Trophoblast cell (in vitro differentiated cells and primary cell): Measurements from ENCODE around the gene ABLIM2.

Source experiments
- DNase-seq, 2 donors: peaks; one replicate each; pipeline ENCODE4 v3.0.0-alpha.2; 2016
- H2AFZ ChIP-seq: 2 replicates; pipeline ENCODE4 v1.6.1; 2013; ENCODE audit warnings: low read length, moderate library complexity, mild to moderate bottlenecking; ENCODE audit not compliant: insufficient read depth, poor library complexity
- H2AK5ac ChIP-seq: 2 replicates; pipeline ENCODE4 v1.6.1; 2013; ENCODE audit warnings: mild to moderate bottlenecking, low read length
- H2BK120ac ChIP-seq: 2 replicates; pipeline ENCODE4 v1.6.1; 2013; ENCODE audit warnings: low read length, mild to moderate bottlenecking, moderate library complexity; ENCODE audit not compliant: insufficient read depth, poor library complexity
- H2BK12ac ChIP-seq: 2 replicates; pipeline ENCODE4 v1.6.1; 2013; ENCODE audit warnings: mild to moderate bottlenecking, low read length, moderate library complexity
- H2BK5ac ChIP-seq: 2 replicates; pipeline ENCODE4 v1.6.1; 2013; ENCODE audit warnings: low read length, low read depth, moderate library complexity, mild to moderate bottlenecking; ENCODE audit not compliant: poor library complexity
- H3K14ac ChIP-seq: 2 replicates; pipeline ENCODE4 v1.6.1; 2013; ENCODE audit warnings: mild to moderate bottlenecking, low read length
- H3K18ac ChIP-seq: 2 replicates; pipeline ENCODE4 v1.6.1; 2013; ENCODE audit warnings: mild to moderate bottlenecking, low read length
- H3K23ac ChIP-seq: 2 replicates; pipeline ENCODE4 v1.6.1; 2013; ENCODE audit warnings: low read length
- H3K27ac ChIP-seq: 2 replicates; pipeline ENCODE4 v1.5.1; 2013; ENCODE audit warnings: low read depth, mild to moderate bottlenecking, inconsistent platforms, low read length, moderate library complexity
- H3K27me3 ChIP-seq: 2 replicates; pipeline ENCODE4 v1.6.1; 2013; ENCODE audit warnings: inconsistent platforms, mild to moderate bottlenecking, low read length, moderate library complexity; ENCODE audit not compliant: insufficient read depth
- H3K36me3 ChIP-seq, 2 experiments: 1 replicate in 1 of 2; 2 replicates in 1 of 2; pipeline ENCODE4 v1.6.1; 2013; ENCODE audit warnings: low read length in 2 of 2, mild to moderate bottlenecking in 2 of 2, moderate library complexity in 1 of 2; ENCODE audit not compliant: insufficient read depth in 2 of 2, control insufficient read depth in 1 of 2
- H3K4ac ChIP-seq: 2 replicates; pipeline ENCODE4 v1.6.1; 2013; ENCODE audit warnings: low read depth, mild to moderate bottlenecking, low read length, moderate library complexity
- H3K4me1 ChIP-seq, 2 experiments: 1 replicate in 1 of 2; 2 replicates in 1 of 2; pipeline ENCODE4 v1.6.1; 2013; ENCODE audit warnings: low read length in 2 of 2, mild to moderate bottlenecking in 2 of 2, moderate library complexity in 1 of 2; ENCODE audit not compliant: insufficient read depth in 2 of 2, control insufficient read depth in 1 of 2
- H3K4me2 ChIP-seq: 2 replicates; pipeline ENCODE4 v1.6.1; 2013; ENCODE audit warnings: inconsistent platforms, mild to moderate bottlenecking, low read length, moderate library complexity
- H3K4me3 ChIP-seq: 2 replicates; pipeline ENCODE4 v1.5.1; 2013; ENCODE audit warnings: mild to moderate bottlenecking, low read depth, low read length, inconsistent platforms
- H3K79me1 ChIP-seq: one replicate; pipeline ENCODE4 v1.6.1; 2013; ENCODE audit warnings: low read length
- H3K79me2 ChIP-seq: 2 replicates; pipeline ENCODE4 v1.6.1; 2013; ENCODE audit warnings: low read length, mild to moderate bottlenecking; ENCODE audit not compliant: control insufficient read depth, insufficient read depth, poor library complexity
- H3K9ac ChIP-seq: 2 replicates; pipeline ENCODE4 v1.6.1; 2013; ENCODE audit warnings: mild to moderate bottlenecking, low read length
- H3K9me3 ChIP-seq: 2 replicates; pipeline ENCODE4 v1.6.1; 2013; ENCODE audit warnings: low read depth, mild to moderate bottlenecking, control low read depth, inconsistent platforms, low read length; ENCODE audit not compliant: insufficient read depth
- H4K12ac ChIP-seq: 2 replicates; pipeline ENCODE4 v1.6.1; 2013; ENCODE audit warnings: low read depth, mild to moderate bottlenecking, low read length, moderate library complexity
- H4K8ac ChIP-seq: 2 replicates; pipeline ENCODE4 v1.6.1; 2013; ENCODE audit warnings: low read depth, mild to moderate bottlenecking, low read length, moderate library complexity
- H4K91ac ChIP-seq: one replicate; pipeline ENCODE4 v1.6.1; 2013; ENCODE audit warnings: low read depth, mild to moderate bottlenecking, low read length, moderate library complexity
- WGBS: extraction: QIAGEN DNeasy Blood & Tissue Kit; methylation state at CpG from one replicate; pipeline ENCODE4 v1.1.7; 2013; ENCODE audit warnings: missing lambda C conversion rate; ENCODE audit not compliant: insufficient read length, insufficient coverage; ENCODE audit errors: extremely low coverage; 5-methylcytosine and 5-hydroxymethylcytosine counted together

Gene ABLIM2

GRCh38 chr4:8028368-8028767 lies 130.2 kb downstream of the ABLIM2 start:
- Histone ChIP-seq H3K4me3 (no peak overlapping the region), H3K4me2 (no peak overlapping the region), H4K8ac (no peak overlapping the region), H3K79me2 (no peaks in the 10 kb centered on the region), H3K27me3 (peaks cover 2% of the 10 kb centered on the region), H2AFZ (no peak overlapping the region), H2AK5ac (no peak overlapping the region), H4K91ac (no peak overlapping the region), H3K9ac (no peak overlapping the region), H3K14ac (no peak overlapping the region), H2BK12ac (no peak overlapping the region), H3K36me3 (no peaks in the 10 kb centered on the region), H4K12ac (no peak overlapping the region), H2BK5ac (no peak overlapping the region), H3K27ac (no peak overlapping the region), H2BK120ac (no peak overlapping the region), H3K9me3 (no peaks in the 10 kb centered on the region), H3K18ac (no peak overlapping the region), H3K23ac (no peak overlapping the region), H3K79me1 (no peaks in the 10 kb centered on the region), H3K4ac (no peak overlapping the region), H3K4me1 (peaks cover 0 to 8% of the 10 kb centered on the region in 2 experiments)
- WGBS, result 100% methylated on average over 1 of the region's 2 CpGs
- DNase-seq, result no peak

- Histone ChIP-seq H3K4me1 (peaks cover 0 to 8% of the 10 kb centered on the region in 2 experiments), H3K79me2 (no peaks in the 10 kb centered on the region), H3K9ac (no peak overlapping the region), H3K36me3 (no peaks in the 10 kb centered on the region), H3K79me1 (no peaks in the 10 kb centered on the region), H2AK5ac (no peak overlapping the region), H3K23ac (no peak overlapping the region), H2BK12ac (no peak overlapping the region), H2BK120ac (no peak overlapping the region), H3K4me2 (no peak overlapping the region), H3K14ac (no peak overlapping the region), H3K9me3 (no peaks in the 10 kb centered on the region), H4K91ac (no peak overlapping the region), H4K12ac (no peak overlapping the region), H2BK5ac (no peak overlapping the region), H2AFZ (no peak overlapping the region), H3K4me3 (no peak overlapping the region), H3K27me3 (peaks cover 2% of the 10 kb centered on the region), H4K8ac (no peak overlapping the region), H3K27ac (no peak overlapping the region), H3K4ac (no peak overlapping the region), H3K18ac (no peak overlapping the region)
- WGBS, result no CpG with 5 or more reads among the region's 3 CpGs
- DNase-seq, result no peak
These were observed 132.2 kb downstream of the ABLIM2 start for GRCh38 chr4:8026453-8026852.

- Histone ChIP-seq H3K36me3 (no peaks in the 10 kb centered on the region), H3K9ac (no peak overlapping the region), H2AFZ (no peak overlapping the region), H3K23ac (no peak overlapping the region), H3K4me2 (no peak overlapping the region), H2BK12ac (no peak overlapping the region), H3K4me3 (no peak overlapping the region), H2AK5ac (no peak overlapping the region), H3K79me1 (no peaks in the 10 kb centered on the region), H3K27me3 (peaks cover 2% of the 10 kb centered on the region), H3K4me1 (peaks cover 0 to 8% of the 10 kb centered on the region in 2 experiments), H4K8ac (no peak overlapping the region), H3K27ac (no peak overlapping the region), H3K9me3 (no peaks in the 10 kb centered on the region), H3K79me2 (no peaks in the 10 kb centered on the region), H3K18ac (no peak overlapping the region), H3K4ac (no peak overlapping the region), H4K91ac (no peak overlapping the region), H2BK5ac (no peak overlapping the region), H3K14ac (no peak overlapping the region), H4K12ac (no peak overlapping the region), H2BK120ac (no peak overlapping the region)
- no CpG with 5 or more reads among the region's 9 CpGs for WGBS
- no peak for DNase-seq
These were observed 132.9 kb downstream of the ABLIM2 start for GRCh38 chr4:8025668-8026067.

- no peak overlapping the region for H2BK5ac ChIP-seq
- H3K9me3 ChIP-seq, result no peaks in the 10 kb centered on the region
- H2BK12ac ChIP-seq, result no peak overlapping the region
- no peak overlapping the region for H2AK5ac ChIP-seq
- H3K4ac ChIP-seq, result no peak overlapping the region
- H3K23ac ChIP-seq, result no peak overlapping the region
- H2AFZ ChIP-seq, result no peak overlapping the region
- DNase-seq, result no peak
- no peak overlapping the region for H4K91ac ChIP-seq
- H2BK120ac ChIP-seq, result no peak overlapping the region
- H3K4me1 ChIP-seq, result peaks cover 0 to 2% of the 10 kb centered on the region in 2 experiments
- H3K36me3 ChIP-seq, result no peaks in the 10 kb centered on the region
- no peak overlapping the region for H3K4me3 ChIP-seq
- H3K79me2 ChIP-seq, result no peaks in the 10 kb centered on the region
- no peak overlapping the region for H3K18ac ChIP-seq
- no peaks in the 10 kb centered on the region for H3K79me1 ChIP-seq
- H4K12ac ChIP-seq, result no peak overlapping the region
- H3K14ac ChIP-seq, result no peak overlapping the region
- no CpG with 5 or more reads among the region's 25 CpGs for WGBS
- no peak overlapping the region for H3K4me2 ChIP-seq
- H4K8ac ChIP-seq, result no peak overlapping the region
- no peak overlapping the region for H3K27ac ChIP-seq
- no peak overlapping the region for H3K9ac ChIP-seq
- peaks cover 2% of the 10 kb centered on the region for H3K27me3 ChIP-seq
These were observed 134.4 kb downstream of the ABLIM2 start for GRCh38 chr4:8024073-8024786.
